HG03064 (cell line): ENCODE data around the gene LYPLA2.

Experiments
- ATAC-seq: cut with Tn5 transposase; IDR thresholded peaks from one replicate; pipeline ENCODE4 v1.9.1; 2021; ENCODE audit warnings: low read depth; ENCODE audit not compliant: unreplicated experiment

Gene LYPLA2

DNA sequence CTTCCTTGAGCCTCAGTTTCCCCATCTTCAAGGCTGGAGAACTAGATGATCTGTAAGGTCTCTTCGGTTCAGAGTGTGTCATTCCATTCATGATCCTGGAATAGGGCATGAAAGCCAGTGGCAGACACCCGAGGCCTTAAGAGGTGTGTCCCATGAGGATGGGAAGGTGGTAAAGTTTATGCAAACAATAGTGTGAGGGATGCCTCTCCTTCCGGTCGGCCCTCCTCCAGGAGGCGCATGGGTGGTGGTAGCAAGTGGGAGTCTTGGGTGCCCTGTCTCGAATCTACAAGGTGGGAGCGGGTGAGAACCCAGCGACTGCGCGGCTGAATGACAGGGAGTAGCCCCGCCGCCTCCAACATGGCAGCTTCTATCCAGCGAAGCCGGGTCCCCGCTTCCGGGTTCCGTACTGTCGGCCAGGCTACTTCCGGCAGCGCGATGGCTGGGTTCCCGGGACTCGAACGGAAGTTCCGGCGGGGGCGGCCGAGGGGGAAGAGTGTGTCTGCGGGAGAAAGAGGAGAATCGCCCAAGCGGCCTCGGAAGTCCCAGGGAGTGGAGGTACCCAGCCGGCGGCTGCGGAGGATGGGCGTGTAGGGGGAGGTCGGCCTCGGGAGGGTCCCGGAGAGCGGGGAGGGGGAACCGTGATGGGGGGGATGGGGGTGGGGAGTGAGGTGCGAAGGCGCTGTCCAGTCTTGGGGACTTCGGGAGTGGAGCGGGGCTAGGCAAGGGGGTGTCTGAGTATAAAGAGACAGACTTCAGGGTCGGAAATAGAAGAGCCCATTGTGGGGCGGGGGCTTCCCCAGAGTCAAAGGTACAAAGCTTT is at the start of gene LYPLA2:
TSS of gene LYPLA2 (plus strand) at position 450 of the 820 bp plus-strand sequence. CDS start 1,538 bp downstream, outside the sequence.
- no peak for ATAC-seq

DNA sequence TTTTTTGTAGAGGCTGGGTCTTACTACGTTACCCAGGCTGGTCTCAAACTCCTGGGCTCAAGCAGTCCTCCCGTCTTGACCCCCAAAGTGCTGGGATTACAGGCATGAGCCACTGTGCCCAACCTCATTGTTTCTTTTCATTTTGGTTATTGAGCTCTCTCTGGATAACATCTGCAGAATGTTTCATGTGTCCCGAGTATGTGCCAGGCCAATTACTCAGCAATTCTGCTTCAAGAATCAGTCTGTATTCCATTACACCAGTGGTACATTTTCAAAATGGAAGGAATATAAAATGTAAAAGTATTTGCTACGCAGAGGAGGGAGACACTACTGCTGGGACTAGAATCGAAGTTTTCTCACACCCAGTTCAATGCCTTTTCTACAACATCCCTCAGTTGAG is 49.3 kb upstream of the LYPLA2 start:
- no peak for ATAC-seq

DNA sequence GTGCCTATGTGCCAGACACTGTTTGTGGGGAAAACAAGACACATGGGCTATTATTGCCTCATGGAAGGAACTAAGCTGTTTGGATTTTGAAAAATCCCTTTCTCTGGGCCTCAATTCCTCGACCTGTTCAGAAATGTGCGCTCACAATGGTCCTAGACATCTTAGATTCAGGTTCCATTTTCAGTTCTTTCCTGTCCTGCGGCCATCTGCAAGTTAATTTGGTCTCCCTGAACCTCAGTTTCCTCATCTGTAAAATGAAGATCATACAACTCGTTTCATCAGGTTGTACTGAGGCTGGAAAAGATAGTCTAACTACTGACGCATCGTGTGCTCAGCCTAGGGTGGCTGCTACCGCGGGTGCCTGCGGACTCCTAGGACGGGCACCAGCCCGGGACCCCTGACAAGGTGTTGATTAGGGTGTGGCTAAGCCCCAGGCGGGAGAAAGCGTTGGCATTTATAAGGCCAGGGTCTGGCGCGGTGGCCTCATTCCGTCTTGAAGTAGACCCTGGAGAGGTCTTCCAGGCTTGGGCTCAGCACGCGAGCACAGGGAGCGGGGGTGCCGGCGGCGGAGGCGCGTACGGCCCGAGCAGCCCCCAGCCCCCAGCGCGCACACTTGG is 48.2 kb upstream of the LYPLA2 start:
- ATAC-seq, result peak; percentile 13

DNA sequence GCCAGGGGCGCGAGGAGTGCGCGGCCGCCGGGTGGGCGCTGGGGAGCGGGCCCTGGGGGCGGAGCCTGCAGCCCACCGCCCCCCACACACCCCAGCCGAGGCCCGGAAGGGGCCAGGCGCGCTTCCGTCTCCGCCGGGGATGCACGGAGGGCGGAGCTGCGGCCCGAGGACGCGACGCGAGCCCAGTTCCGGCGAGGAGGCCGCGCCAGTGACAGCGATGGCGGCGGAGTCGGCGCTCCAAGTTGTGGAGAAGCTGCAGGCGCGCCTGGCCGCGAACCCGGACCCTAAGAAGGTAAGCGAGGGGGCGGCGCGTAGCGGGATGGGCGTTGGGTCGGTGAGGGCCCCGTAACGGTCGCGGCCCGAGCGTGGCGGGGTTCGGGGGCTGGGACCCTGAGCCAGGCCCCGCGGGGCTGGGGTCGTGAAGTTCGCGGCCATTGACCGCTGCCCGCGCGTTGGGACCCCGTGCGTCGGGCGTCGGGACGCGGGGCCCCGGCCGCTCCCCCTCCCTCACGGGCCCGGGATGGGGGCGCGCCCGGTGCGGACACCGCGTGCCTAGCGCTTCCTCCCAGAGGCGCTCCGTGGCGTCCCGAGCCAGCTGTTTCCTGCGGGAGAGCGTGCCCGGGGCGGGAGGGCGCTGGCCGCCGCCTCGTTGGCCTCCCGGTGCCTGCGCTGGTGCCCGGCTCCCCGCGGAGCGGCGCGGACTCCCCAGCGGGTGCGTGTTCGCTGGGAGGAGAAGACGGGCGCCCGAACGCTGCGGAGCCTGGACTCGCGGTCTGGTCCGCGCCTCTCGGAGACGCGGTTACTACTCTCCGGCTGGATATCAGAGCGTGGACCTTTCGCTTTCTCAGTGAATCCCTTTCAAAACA is 47.4 kb upstream of the LYPLA2 start, which contains the start of gene ELOA:
TSS of gene ELOA (plus strand) at position 185 of the 866 bp plus-strand sequence. CDS start at position 218, 33 bp downstream.
- peak; percentile 78 for ATAC-seq

DNA sequence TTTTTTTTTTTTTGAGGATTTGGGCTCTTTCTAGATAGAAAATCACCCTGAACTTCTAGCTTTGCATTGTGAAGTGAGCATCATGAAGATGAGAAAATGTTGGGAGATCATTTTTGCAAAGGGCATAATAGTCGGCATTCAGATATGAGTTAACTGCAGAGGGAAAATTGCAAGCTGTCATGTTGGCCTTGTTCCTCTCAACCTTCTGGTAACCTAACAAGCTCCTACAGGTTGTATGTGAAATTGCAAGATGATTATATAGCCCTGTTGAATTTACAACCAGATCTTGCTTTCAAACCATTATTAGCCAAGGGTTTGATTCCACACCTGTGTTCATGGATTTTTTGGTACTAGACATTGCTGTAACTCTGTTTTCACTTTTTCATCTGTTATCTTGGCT is 45.4 kb upstream of the LYPLA2 start:
- no peak for ATAC-seq

DNA sequence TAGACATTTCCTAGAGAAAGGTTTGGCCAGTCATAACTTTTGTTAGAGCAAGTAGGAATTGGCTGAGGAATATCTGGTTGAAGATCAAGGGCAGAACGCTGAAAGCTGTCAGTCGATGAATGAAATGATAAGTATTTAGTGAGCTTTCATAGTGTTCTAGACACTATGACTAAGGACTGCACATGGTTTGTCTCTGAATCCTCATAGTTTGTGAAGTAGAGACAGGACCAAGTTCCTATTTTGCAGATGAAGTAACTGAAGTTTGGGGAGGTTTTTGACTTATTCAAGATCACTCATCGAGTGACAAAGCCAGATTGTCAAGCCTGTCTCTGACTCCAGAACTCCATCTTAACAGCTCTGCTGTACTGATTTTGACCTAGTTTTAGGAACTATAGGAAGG is 42.9 kb upstream of the LYPLA2 start:
- ATAC-seq, result no peak

DNA sequence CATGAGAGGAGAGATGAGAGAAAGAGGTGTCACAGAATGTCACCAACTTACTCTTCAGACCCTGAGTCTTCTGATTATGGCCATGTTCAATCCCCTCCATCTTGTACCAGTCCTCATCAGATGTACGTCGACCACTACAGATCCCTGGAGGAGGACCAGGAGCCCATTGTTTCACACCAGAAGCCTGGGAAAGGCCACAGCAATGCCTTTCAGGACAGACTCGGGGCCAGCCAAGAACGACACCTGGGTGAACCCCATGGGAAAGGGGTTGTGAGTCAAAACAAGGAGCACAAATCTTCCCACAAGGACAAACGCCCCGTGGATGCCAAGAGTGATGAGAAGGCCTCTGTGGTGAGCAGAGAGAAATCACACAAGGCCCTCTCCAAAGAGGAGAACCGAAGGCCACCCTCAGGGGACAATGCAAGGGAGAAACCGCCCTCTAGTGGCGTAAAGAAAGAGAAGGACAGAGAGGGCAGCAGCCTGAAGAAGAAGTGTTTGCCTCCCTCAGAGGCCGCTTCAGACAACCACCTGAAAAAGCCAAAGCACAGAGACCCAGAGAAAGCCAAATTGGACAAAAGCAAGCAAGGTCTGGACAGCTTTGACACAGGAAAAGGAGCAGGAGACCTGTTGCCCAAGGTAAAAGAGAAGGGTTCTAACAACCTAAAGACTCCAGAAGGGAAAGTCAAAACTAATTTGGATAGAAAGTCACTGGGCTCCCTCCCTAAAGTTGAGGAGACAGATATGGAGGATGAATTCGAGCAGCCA is 39.7 kb upstream of the LYPLA2 start:
- ATAC-seq, result no peak

DNA sequence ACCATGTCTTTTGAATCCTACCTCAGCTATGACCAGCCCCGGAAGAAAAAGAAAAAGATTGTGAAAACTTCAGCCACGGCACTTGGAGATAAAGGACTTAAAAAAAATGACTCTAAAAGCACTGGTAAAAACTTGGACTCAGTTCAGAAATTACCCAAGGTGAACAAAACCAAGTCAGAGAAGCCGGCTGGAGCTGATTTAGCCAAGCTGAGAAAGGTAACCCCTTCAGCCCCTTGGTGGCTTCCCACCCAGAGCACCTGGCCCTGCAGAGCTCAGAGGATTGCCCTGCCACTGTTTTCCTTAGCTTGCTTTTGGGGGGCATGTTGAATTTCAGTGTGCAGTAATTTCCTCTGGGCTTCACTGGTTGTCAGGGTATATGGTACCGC is 39.1 kb upstream of the LYPLA2 start:
- no peak for ATAC-seq

DNA sequence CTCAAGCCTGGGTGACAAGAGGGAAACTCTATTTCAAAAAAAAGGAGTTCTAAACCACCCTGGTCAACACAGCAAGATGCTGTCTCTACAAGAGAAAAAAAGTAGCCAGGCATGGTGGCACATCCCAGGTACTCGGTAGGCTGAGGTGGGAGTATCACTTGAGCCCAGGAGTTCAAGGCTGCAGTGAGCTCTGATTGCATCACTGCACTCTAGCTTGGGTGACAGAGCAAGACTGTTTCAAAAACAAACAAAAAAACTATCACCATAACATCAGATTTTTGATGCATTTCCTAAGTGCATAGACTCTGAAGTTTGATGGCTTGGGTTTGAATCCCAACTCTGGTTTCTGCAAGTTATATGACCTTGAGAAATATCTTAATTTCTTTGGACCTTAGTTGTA is 38.0 kb upstream of the LYPLA2 start:
- ATAC-seq, result no peak

DNA sequence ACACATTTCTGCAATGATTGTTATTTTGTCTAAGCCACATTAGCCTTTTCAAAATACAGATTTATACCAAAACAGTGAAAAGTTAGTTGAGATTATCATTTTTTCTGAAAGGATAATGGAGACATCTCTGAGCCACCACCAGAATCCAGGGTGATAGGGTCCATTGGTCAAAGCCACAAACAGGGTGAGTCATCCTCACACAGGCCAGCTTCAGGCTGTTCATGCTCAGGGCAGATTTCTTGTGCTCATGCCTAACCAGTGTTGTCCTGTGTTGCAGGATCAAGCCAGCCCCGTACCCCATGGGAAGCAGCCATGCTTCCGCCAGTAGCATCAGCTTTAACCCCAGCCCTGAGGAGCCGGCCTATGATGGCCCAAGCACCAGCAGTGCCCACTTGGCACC is 34.3 kb upstream of the LYPLA2 start:
- ATAC-seq, result no peak

DNA sequence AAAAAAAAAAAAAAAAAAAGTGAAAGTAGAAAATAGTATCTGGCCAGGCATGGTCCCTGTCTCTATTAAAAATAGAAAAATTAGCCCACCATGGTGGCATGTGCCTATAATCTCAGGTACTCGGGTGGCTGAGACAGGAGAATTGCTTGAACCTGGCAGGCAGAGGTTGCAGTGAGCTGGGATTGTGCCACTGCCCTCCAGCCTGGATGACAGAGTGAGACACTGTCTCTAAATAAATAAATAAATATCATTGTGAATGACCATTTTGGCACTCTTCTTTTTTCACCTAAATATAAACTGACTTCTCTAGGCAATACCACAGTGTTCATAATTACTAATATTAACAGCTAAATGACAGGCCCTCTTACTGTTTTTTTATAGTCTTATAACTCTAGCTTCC is 33.1 kb upstream of the LYPLA2 start:
- ATAC-seq, result no peak

DNA sequence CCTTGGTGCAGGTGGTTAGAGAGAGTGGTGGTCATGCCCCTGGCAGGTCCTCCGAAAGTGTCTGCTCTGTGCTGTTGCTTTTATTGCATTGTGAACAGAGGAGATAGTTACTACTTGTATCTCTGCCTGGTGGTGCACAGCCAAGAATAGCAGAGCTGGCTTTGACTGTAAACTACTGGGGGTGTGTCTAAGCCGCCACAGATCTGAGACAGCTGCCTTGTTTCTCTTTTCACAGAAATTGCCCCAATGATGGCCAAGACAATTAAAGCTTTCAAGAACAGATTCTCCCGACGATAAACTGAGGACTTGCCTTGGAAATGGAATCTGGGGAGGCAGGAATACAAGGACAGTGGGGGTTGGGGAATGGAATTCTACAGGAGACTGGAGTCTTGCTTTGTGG is 31.7 kb upstream of the LYPLA2 start:
- no peak for ATAC-seq

DNA sequence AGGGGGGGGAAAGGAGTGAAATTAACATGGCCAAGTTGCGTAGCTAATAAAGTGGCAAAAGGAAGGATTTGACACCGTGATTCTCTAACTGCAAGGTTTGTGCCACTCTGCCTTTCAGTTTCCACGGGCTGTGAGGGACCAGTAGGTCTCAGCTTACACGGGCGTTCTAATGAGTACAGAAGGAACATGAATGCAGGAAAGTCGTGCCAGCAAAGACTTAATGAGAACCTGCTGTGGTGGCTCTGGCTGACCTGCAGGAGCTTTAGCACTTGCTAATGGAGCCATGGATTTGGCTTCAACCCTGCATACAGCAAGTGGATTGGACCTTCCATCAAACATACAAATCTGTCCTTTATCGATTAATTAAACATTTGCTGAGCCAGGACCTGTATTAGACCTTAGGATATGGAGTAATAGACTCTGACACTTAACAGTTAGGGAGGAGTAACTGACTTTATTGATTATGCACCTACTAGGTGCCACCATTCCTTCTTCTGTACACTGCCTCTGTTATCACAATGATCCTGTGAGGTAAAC is 27.8 kb upstream of the LYPLA2 start:
- no peak for ATAC-seq

DNA sequence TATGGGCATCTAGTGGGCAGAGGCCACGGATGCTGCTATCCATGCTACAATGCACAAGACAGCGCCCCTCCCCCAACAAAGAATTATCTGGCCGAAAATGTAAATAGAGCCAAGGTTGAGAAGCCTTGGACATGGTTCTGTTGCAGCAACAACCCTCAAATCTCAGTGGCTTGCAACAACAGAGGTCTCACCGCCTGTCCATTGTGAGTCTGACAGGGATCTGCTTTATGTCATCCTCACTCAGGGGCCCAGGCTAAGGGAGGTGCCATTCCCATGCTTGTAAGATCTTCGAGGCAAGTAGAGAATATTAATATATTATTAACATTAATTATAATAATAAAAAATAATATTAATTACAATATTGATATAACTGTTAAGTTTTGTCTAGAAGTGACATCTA is 22.2 kb upstream of the LYPLA2 start:
- ATAC-seq, result no peak

DNA sequence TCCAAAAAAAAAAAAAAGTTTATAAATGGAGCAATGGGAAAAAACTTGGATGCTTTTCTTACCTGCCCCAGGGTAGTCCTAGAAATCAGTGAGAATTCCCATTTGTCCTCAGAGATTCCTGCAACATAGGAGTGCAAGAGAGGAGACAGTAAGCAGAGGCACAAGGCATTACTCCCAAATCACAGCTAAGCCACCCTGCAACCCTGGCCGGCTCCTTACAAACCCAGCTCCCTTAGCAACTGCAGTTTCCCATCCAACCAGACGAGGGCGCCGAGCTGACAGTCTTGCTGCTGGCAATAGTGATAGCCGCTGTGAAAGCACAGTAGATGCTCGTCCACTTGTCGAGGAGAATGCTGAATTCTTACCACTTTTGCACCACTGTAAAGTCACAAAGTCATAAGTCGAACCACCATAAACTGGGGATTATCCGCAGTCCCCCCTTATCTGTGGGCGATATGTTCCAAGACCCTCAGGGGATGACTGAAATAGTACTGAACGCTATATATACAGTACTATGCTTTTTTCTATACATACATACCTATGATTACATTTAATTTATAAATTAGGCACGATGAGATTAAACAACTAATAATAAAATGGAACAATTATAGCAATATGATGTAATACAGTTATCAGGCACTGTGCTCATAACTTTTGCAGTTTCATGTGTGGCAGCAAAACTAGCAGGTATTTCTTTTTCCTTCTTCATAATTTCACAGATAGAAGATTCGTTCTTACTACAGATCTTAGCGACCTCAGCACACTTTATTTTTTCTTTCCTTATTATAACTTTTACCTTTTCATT is 18.7 kb upstream of the LYPLA2 start:
- ATAC-seq, result no peak

DNA sequence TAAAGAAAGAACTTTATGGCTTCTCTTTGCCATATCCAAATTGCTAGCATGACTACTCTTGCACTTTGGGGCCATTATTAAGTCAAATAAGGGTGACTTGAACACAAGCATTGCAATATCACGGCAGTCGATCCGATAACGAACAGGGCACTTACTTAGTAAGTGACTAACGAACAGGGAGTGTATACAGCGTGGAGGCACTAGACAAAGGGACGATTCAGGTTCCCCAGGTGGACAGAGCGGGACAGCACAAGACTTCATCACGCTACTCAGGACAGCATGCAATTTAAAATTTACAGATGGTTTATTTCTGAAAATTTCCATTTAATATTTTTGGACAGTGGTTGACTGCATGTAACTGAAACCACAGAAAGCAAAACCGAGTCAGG is 18.1 kb upstream of the LYPLA2 start:
- no peak for ATAC-seq

DNA sequence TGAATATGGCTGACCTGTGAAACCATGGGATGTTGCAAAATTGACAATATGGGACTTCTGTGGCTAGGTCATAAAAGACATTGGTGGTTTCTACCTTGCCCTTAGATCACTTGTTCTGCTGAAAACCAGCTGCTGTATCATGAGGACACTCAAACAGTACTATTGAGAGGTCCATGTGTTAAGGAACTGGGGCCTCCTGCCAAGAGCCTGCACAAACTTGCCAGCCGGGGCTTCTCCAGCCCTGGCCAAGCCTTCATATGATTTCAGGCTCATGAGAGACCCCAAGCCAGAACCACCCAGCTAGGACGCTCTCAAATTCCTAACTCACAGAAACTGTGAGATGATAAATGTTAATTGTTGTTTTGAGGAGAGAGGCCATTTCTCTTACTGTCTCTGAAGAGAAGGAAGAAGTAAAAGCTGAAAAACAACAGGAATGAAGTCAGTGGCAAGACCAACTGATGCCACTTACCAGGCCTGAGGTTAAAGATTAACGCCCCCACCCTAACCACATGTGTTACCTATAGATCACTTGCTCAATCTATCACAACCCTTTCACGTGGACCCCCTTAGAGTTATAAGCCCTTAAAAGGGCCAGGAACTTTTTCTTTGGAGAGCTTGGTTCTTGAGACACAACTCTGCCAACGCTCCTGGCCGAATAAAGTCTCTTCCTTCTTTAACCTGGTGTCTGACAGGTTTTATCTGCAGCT is 16.6 kb upstream of the LYPLA2 start:
- no peak for ATAC-seq

DNA sequence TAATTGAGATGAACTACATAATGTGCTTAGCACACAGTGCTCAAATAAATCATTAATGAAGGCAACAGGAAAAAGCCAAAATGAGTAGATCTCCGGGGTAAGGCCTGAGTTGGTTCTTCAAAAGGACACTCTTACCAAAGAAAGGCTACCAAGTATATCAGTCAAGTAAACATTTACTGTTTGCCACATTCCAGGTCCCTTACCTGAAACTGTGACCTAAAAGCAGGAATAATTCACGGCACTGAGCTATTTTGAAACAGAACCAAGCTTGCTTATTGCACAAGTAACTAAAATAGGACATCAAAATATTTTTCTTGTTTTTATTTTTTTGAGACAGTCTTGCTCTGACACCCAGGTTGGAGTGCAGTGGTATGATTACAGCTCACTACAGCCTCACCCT is 14.7 kb upstream of the LYPLA2 start:
- ATAC-seq, result no peak
